Adrenal gland (tissue), 12 donors: ENCODE data around the gene CASP1. TPM values are rescaled to one million over a fixed set of nuclear protein-coding genes. Genes with fewer than 3 reads are reported as not detected.
"Not testable (repeated sequence)": the region's sequence is repeated elsewhere in the genome, so short reads cannot be mapped to it uniquely, and the experiment has no call there.

ENCODE experiments used
- DNase-seq, 7 donors: peaks; one replicate each; pipeline ENCODE4 v3.0.0-alpha.2; 2019 to 2020
- H3K27ac ChIP-seq, 5 donors: fragments of 200-600 bp; sonication (generic) in 4 of 5; 1 replicate in 3 of 5; 2 replicates in 2 of 5; pipeline versions ENCODE4 v1.5.1 to v1.8.0; 2016 to 2020; ENCODE audit warnings: mild to moderate bottlenecking in 1 of 5
- H3K27me3 ChIP-seq: fragments of 200-600 bp; 2 replicates; pipeline ENCODE4 v1.8.0; 2021
- H3K36me3 ChIP-seq, 2 donors: fragments of 200-600 bp; replicated peaks in 1 of 2; 1 replicate in 1 of 2; 2 replicates in 1 of 2; pipeline versions ENCODE4 v1.5.1 to v1.8.0; 2018 to 2022
- H3K4me1 ChIP-seq, 2 donors: fragments of 200-600 bp; replicated peaks in 1 of 2; 1 replicate in 1 of 2; 2 replicates in 1 of 2; pipeline versions ENCODE4 v1.5.1 to v1.8.0; 2018 to 2021
- H3K4me3 ChIP-seq, 4 donors: fragments of 200-600 bp; sonication (generic) in 3 of 4; one replicate each; pipeline ENCODE4 v1.5.1; 2016 to 2018
- H3K9me3 ChIP-seq, 3 donors: fragments of 200-600 bp; sonication (generic) in 1 of 3; replicated peaks in 1 of 3; 1 replicate in 2 of 3; 2 replicates in 1 of 3; pipeline versions ENCODE4 v1.5.1 to v1.8.0; 2016 to 2021
- CTCF ChIP-seq, 6 experiments: fragments of 450-650 bp in 4 of 6; fragments of 200-600 bp in 2 of 6; sonication (generic) in 1 of 6; IDR thresholded peaks; 1 replicate in 5 of 6; 2 replicates in 1 of 6; pipeline versions ENCODE4 v1.5.1 to v1.8.0; 2016 to 2021; ENCODE audit warnings: antibody characterized with exemption in 6 of 6, mild to moderate bottlenecking in 2 of 6, moderate library complexity in 1 of 6
- POLR2A ChIP-seq, 2 donors: fragments of 450-650 bp; IDR thresholded peaks; one replicate each; pipeline ENCODE4 v1.6.1; 2017; ENCODE audit warnings: antibody characterized with exemption in 2 of 2, mild to moderate bottlenecking in 2 of 2, moderate library complexity in 1 of 2
- WGBS, 4 donors: extraction: QIAGEN DNeasy Blood & Tissue Kit in 2 of 4; methylation state at CpG; one replicate each; pipeline versions ENCODE4 v1.1.5 to v1.1.7; 2013 to 2017; 5-methylcytosine and 5-hydroxymethylcytosine counted together
- intact Hi-C, 2 donors: fragments of 100-400 bp; cut with DNase I; formaldehyde crosslinking; loops; one replicate each; pipeline versions ENCODE4 v1.14.1 to v1.15.0; 2022 to 2023
- polyA plus RNA-seq, 3 donors: library from polyadenylated mRNA; stranded (reverse); fragments of 200-250 nt in 2 of 3; fragments of 350-450 nt in 1 of 3; fragmentation: Illumina TruSeq in 1 of 3; extraction: RNeasy Lipid Tissue Mini Kit (QIAGEN cat#74804) in 1 of 3; gene quantifications; one replicate each; pipeline ENCODE4 v1.2.3, GENCODE V29; 2013 to 2014
- total RNA-seq, 9 donors: library from RNA; depleted of rRNA in 4 of 9; stranded (reverse); fragments of >200 nt in 4 of 9; fragments of 120-200 nt in 1 of 9; fragmentation: NEBNext Ultra II Directional in 1 of 9; extraction: Animal tissue kit (Norgen Biotek cat#: 25700) in 1 of 9; gene quantifications; one replicate each; pipeline versions ENCODE4 v1.1.0 to v1.2.4, GENCODE V29; 2013 to 2023
- donor health status: healthy with polysubstance abuse.
- donor health status: Bipolar disorder and iron deficiency.
- donor health status: DM: yes; HTN: yes; CAD: no.
- donor health status: DM: no; HTN: no; CAD: no.
- donor health status: DM: no; HTN: no; CAD: no.
- donor health status: DM: yes; HTN: yes; CAD: no.

Gene CASP1
- total and polyA plus RNA-seq, 12 donors, result 6.1 to 31.4 (median 16.7) TPM

- no peak overlapping the region for H3K27ac ChIP-seq
- no peaks in the 10 kb centered on the region for H3K27me3 ChIP-seq
- intact Hi-C loops, result no loop called here
- DNase-seq, result no peak
- no peaks in the 10 kb centered on the region for H3K9me3 ChIP-seq
- 40 to 87% (median 76%) methylated on average over 3 of the region's 3 CpGs for WGBS, 4 donors
- no peak for TF ChIP-seq POLR2A (IDR thresholded peaks at IDR 0.05)
- no peak for TF ChIP-seq CTCF (IDR thresholded peaks at IDR 0.05)
- H3K4me3 ChIP-seq, result no peak overlapping the region
- no peaks in the 10 kb centered on the region for H3K36me3 ChIP-seq
- H3K4me1 ChIP-seq, result peaks cover 0 to 7% of the 10 kb centered on the region in 2 donors
Observed at GRCh38 chr11:105042178-105042577, 7.2 kb upstream of the CASP1 start.

GRCh38 chr11:105040703-105041102 is 5.8 kb upstream of the CASP1 start:
- Histone ChIP-seq H3K36me3 (no peaks in the 10 kb centered on the region), H3K4me3 (no peak overlapping the region), H3K9me3 (no peaks in the 10 kb centered on the region), H3K27ac (no peak overlapping the region), H3K4me1 (peaks cover 0 to 5% of the 10 kb centered on the region in 2 donors), H3K27me3 (no peaks in the 10 kb centered on the region)
- intact Hi-C loops, result no loop called here
- no peak for TF ChIP-seq CTCF (IDR thresholded peaks at IDR 0.05)
- TF ChIP-seq POLR2A (IDR thresholded peaks at IDR 0.05), result no peak
- no peak for DNase-seq
- 62 to 85% (median 83%) methylated on average over 2 of the region's 2 CpGs for WGBS, 4 donors

GRCh38 chr11:105034388-105034787 is 556 bp downstream of the CASP1 start:
- H3K9me3 ChIP-seq, H3K27me3 ChIP-seq, DNase-seq, H3K36me3 ChIP-seq, H3K4me1 ChIP-seq, intact Hi-C loops: not testable (repeated sequence)
- H3K4me3 ChIP-seq, result peak overlapping the region in 1 of 4 donors; percentile 53
- peak overlapping the region in 3 of 5 donors; percentile 33 to 80 (median 68) for H3K27ac ChIP-seq
- WGBS, 4 donors, result 54 to 75% (median 69%) methylated on average over 2 of the region's 2 CpGs

GRCh38 chr11:105033781-105034180 is 1.2 kb downstream of the CASP1 start:
- DNase-seq, result no peak
- peak overlapping the region in 1 of 4 donors; percentile 53 for H3K4me3 ChIP-seq
- H3K4me1 ChIP-seq, result no peaks in the 10 kb centered on the region
- no peaks in the 10 kb centered on the region for H3K9me3 ChIP-seq
- WGBS, 4 donors, result 70 to 94% (median 82%) methylated on average over 1 of the region's 1 CpG
- no peak for TF ChIP-seq CTCF (IDR thresholded peaks at IDR 0.05)
- no peak for TF ChIP-seq POLR2A (IDR thresholded peaks at IDR 0.05)
- no peaks in the 10 kb centered on the region for H3K36me3 ChIP-seq
- peak overlapping the region in 2 of 5 donors; percentile 68 to 80 for H3K27ac ChIP-seq
- intact Hi-C loops, result no loop called here
- H3K27me3 ChIP-seq, result no peaks in the 10 kb centered on the region

GRCh38 chr11:105033343-105033742 is 1.6 kb downstream of the CASP1 start:
- DNase-seq, result peak in 1 of 7 donors; percentile 24
- Histone ChIP-seq H3K9me3 (no peaks in the 10 kb centered on the region), H3K4me1 (no peaks in the 10 kb centered on the region), H3K27me3 (no peaks in the 10 kb centered on the region), H3K36me3 (no peaks in the 10 kb centered on the region), H3K27ac (peak overlapping the region in 1 of 5 donors; percentile 12), H3K4me3 (peak overlapping the region in 1 of 4 donors; percentile 53)
- WGBS, 4 donors, result 77 to 88% (median 80%) methylated on average over 3 of the region's 3 CpGs
- TF ChIP-seq CTCF (IDR thresholded peaks at IDR 0.05) (no peak), POLR2A (IDR thresholded peaks at IDR 0.05) (no peak)
- intact Hi-C loops, result no loop called here
